Neural progenitor cell (in vitro differentiated cells): ENCODE data around the gene NUBPL.

Experiments used
- EZH2phosphoT487 ChIP-seq: fragments of 200-600 bp; sonication (generic); IDR thresholded peaks from 2 replicates; pipeline ENCODE4 v1.6.1; 2017; ENCODE audit warnings: antibody characterized with exemption
- TF ChIP-seq, protein P1 (sequence below): fragments of 200-600 bp; sonication (generic); IDR thresholded peaks from 2 replicates; pipeline ENCODE4 v1.5.1; 2017; ENCODE audit warnings: antibody characterized with exemption, mild to moderate bottlenecking

DNA sequence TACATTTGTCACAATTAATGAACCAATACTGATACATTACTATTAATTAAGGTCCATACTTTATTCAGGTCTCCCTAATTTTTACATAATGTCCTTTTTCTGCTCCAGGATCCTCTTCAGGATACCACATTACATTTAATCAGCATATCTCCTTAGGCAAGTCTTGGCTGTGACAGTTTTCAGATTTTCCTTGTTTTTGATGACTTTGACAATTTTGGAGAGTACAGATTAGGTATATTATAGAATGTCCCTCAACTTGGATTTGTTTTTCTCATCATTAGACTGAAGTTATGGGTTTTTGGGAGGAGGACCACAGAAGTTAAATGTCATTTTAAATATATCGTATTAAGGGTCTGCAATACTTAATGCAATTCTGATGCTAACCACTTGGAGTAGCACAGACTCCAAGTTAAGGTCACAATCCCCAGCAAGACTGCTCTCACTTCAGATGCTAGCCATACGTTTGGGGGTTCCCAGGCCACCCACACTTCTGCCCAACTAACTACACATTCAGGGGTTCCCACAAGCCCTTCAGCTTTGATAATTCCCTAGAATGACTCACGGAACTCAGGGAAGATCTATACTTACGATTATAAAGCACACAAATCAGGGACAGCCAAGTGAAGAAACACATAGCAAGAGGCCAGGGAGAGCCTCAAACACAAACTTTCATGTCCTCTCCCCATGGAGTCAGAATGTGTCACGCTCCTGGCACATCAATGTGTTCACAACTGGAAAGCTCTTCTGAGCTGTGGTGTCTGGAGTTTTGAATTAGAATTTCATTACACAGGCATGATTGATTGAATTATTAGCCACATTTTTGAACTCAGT, 17.0 kb upstream of the NUBPL start:
- TF ChIP-seq, protein P1, sequence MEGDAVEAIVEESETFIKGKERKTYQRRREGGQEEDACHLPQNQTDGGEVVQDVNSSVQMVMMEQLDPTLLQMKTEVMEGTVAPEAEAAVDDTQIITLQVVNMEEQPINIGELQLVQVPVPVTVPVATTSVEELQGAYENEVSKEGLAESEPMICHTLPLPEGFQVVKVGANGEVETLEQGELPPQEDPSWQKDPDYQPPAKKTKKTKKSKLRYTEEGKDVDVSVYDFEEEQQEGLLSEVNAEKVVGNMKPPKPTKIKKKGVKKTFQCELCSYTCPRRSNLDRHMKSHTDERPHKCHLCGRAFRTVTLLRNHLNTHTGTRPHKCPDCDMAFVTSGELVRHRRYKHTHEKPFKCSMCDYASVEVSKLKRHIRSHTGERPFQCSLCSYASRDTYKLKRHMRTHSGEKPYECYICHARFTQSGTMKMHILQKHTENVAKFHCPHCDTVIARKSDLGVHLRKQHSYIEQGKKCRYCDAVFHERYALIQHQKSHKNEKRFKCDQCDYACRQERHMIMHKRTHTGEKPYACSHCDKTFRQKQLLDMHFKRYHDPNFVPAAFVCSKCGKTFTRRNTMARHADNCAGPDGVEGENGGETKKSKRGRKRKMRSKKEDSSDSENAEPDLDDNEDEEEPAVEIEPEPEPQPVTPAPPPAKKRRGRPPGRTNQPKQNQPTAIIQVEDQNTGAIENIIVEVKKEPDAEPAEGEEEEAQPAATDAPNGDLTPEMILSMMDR, result peak; percentile 36
- no peak for TF ChIP-seq EZH2phosphoT487
